Endodermal cell (in vitro differentiated cells): Measurements from ENCODE around the gene BUB1B. TPM values are rescaled to one million over a fixed set of nuclear protein-coding genes. Genes with fewer than 3 reads are reported as not detected.

Experiments
- DNase-seq: peaks from one replicate; pipeline ENCODE4 v3.0.0-alpha.2; 2017
- H3K27ac ChIP-seq: 2 replicates; pipeline ENCODE4 v1.5.1; 2013; ENCODE audit warnings: mild to moderate bottlenecking, low read depth, low read length, moderate library complexity
- H3K27me3 ChIP-seq: 2 replicates; pipeline ENCODE4 v1.6.1; 2013; ENCODE audit warnings: mild to moderate bottlenecking, low read length, moderate library complexity; ENCODE audit not compliant: insufficient read depth, control insufficient read depth, poor library complexity, severe bottlenecking
- H3K36me3 ChIP-seq: 2 replicates; pipeline ENCODE4 v1.7.0; 2013; ENCODE audit warnings: mild to moderate bottlenecking, low read length, moderate library complexity; ENCODE audit not compliant: control insufficient read depth, insufficient read depth
- H3K4me1 ChIP-seq: one replicate; pipeline ENCODE4 v1.7.0; 2013; ENCODE audit warnings: low read length; ENCODE audit not compliant: control insufficient read depth, insufficient read depth
- H3K4me3 ChIP-seq: 2 replicates; pipeline ENCODE4 v1.5.1; 2013; ENCODE audit warnings: mild to moderate bottlenecking, low read length, moderate library complexity
- H3K9ac ChIP-seq: 2 replicates; pipeline ENCODE4 v1.6.1; 2013; ENCODE audit warnings: mild to moderate bottlenecking, low read length, moderate library complexity; ENCODE audit not compliant: poor library complexity, severe bottlenecking; ENCODE audit errors: extremely low read depth
- H3K9me3 ChIP-seq: 2 replicates; pipeline ENCODE4 v1.6.1; 2013; ENCODE audit warnings: mild to moderate bottlenecking, low read length, moderate library complexity; ENCODE audit not compliant: control insufficient read depth
- H3K27ac Mint-ChIP-seq: 2 replicates; pipeline ENCODE4 v1.8.0; 2020; ENCODE audit warnings: mixed read lengths
- H3K27me3 Mint-ChIP-seq: 2 replicates; pipeline ENCODE4 v1.8.0; 2021; ENCODE audit warnings: mild to moderate bottlenecking, mixed read lengths; ENCODE audit not compliant: insufficient read depth
- H3K36me3 Mint-ChIP-seq: 2 replicates; pipeline ENCODE4 v1.8.0; 2020; ENCODE audit warnings: low read depth, mixed read lengths
- H3K4me1 Mint-ChIP-seq: 2 replicates; pipeline ENCODE4 v1.8.0; 2020; ENCODE audit warnings: mixed read lengths
- H3K4me3 Mint-ChIP-seq: 2 replicates; pipeline ENCODE4 v1.8.0; 2020; ENCODE audit warnings: mild to moderate bottlenecking, moderate library complexity, mixed read lengths
- H3K9me3 Mint-ChIP-seq: 2 replicates; pipeline ENCODE4 v1.8.0; 2020; ENCODE audit warnings: mild to moderate bottlenecking, mixed read lengths
- WGBS, 2 experiments: methylation state at CpG; one replicate each; pipeline versions ENCODE4 v1.1.5 to v1.1.7; 2013; ENCODE audit warnings: missing lambda C conversion rate in 2 of 2, mixed read lengths in 1 of 2; ENCODE audit not compliant: insufficient coverage in 1 of 2, insufficient read length in 1 of 2; 5-methylcytosine and 5-hydroxymethylcytosine counted together
- total RNA-seq, 2 donors: library from RNA; stranded (reverse); fragmentation: NEBNext Ultra II Directional in 1 of 2; extraction: Animal tissue kit (Norgen Biotek cat#: 25700) in 1 of 2; gene quantifications; 2 replicates in 1 of 2; 3 replicates in 1 of 2; pipeline ENCODE4 v1.2.1, GENCODE V29; 2021
- TF ChIP-seq, protein P1 (sequence below): fragments of 200-600 bp; sonication (generic); conservative IDR thresholded peaks from 2 replicates; pipeline ENCODE4 v1.5.0; 2021; ENCODE audit warnings: antibody characterized with exemption, mild to moderate bottlenecking

Gene BUB1B
- total RNA-seq, 2 donors from 2014 or later = 58.6 to 108 TPM

GRCh38 chr15:40142428-40142827 is 18.4 kb upstream of the BUB1B start:
- Histone ChIP-seq H3K4me3 (no peak overlapping the region), H3K27ac (no peak overlapping the region), H3K9ac (no peak overlapping the region), H3K36me3 (no peaks in the 10 kb centered on the region), H3K27me3 (no peaks in the 10 kb centered on the region), H3K9me3 (no peaks in the 10 kb centered on the region), H3K4me1 (no peaks in the 10 kb centered on the region)
- no peaks in the 10 kb centered on the region for H3K36me3 Mint-ChIP-seq
- H3K27me3 Mint-ChIP-seq = no peaks in the 10 kb centered on the region
- 90 to 100% methylated on average over 2 to 5 of the region's 5 CpGs for WGBS, 2 experiments
- TF ChIP-seq, protein P1, sequence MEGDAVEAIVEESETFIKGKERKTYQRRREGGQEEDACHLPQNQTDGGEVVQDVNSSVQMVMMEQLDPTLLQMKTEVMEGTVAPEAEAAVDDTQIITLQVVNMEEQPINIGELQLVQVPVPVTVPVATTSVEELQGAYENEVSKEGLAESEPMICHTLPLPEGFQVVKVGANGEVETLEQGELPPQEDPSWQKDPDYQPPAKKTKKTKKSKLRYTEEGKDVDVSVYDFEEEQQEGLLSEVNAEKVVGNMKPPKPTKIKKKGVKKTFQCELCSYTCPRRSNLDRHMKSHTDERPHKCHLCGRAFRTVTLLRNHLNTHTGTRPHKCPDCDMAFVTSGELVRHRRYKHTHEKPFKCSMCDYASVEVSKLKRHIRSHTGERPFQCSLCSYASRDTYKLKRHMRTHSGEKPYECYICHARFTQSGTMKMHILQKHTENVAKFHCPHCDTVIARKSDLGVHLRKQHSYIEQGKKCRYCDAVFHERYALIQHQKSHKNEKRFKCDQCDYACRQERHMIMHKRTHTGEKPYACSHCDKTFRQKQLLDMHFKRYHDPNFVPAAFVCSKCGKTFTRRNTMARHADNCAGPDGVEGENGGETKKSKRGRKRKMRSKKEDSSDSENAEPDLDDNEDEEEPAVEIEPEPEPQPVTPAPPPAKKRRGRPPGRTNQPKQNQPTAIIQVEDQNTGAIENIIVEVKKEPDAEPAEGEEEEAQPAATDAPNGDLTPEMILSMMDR = no peak
- peak; percentile 10 for DNase-seq
- H3K4me1 Mint-ChIP-seq = no peaks in the 10 kb centered on the region
- H3K9me3 Mint-ChIP-seq = no peaks in the 10 kb centered on the region
- H3K4me3 Mint-ChIP-seq = no peak overlapping the region
- no peak overlapping the region for H3K27ac Mint-ChIP-seq

- H3K27ac Mint-ChIP-seq = no peak overlapping the region
- Histone ChIP-seq H3K36me3 (no peaks in the 10 kb centered on the region), H3K27me3 (no peaks in the 10 kb centered on the region), H3K9ac (no peak overlapping the region), H3K4me1 (no peaks in the 10 kb centered on the region), H3K27ac (no peak overlapping the region), H3K9me3 (no peaks in the 10 kb centered on the region), H3K4me3 (no peak overlapping the region)
- no peak overlapping the region for H3K4me3 Mint-ChIP-seq
- 82 to 93% methylated on average over 4 of the region's 4 CpGs for WGBS, 2 experiments
- TF ChIP-seq, protein P1 = no peak
- H3K27me3 Mint-ChIP-seq = no peaks in the 10 kb centered on the region
- no peaks in the 10 kb centered on the region for H3K36me3 Mint-ChIP-seq
- no peaks in the 10 kb centered on the region for H3K9me3 Mint-ChIP-seq
- peak; percentile 44 for DNase-seq
- no peaks in the 10 kb centered on the region for H3K4me1 Mint-ChIP-seq
These were observed 14.8 kb upstream of the BUB1B start for GRCh38 chr15:40146037-40146436.

DNA sequence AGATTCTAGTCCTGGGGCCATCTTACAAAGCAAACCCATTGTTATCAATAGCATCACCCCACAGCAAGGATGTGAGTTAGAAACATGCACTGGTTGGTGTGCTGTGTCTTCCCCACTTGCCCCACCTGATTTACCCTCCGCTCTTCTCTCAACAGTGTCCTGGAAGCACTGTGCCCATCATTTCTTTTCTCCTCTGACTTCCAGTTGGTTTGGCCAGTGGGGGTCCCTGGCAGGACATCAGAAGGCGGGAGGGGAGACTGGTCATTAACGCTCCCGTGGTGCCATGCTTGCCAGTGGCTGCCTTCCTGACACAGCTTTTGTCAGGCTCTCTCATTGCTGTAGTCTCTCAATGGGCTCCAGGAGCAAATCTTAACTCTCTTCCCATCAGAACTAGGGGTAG is 11.5 kb upstream of the BUB1B start:
- H3K27ac Mint-ChIP-seq = no peak overlapping the region
- no peaks in the 10 kb centered on the region for H3K36me3 Mint-ChIP-seq
- Histone ChIP-seq H3K9me3 (no peaks in the 10 kb centered on the region), H3K4me1 (no peaks in the 10 kb centered on the region), H3K9ac (no peak overlapping the region), H3K4me3 (no peak overlapping the region), H3K27me3 (no peaks in the 10 kb centered on the region), H3K36me3 (no peaks in the 10 kb centered on the region), H3K27ac (no peak overlapping the region)
- no peaks in the 10 kb centered on the region for H3K27me3 Mint-ChIP-seq
- H3K4me1 Mint-ChIP-seq = peaks cover under 1% of the 10 kb centered on the region
- no peaks in the 10 kb centered on the region for H3K9me3 Mint-ChIP-seq
- DNase-seq = no peak
- WGBS, 2 experiments = 92 to 94% methylated on average over 3 to 4 of the region's 4 CpGs
- TF ChIP-seq, protein P1 = no peak
- H3K4me3 Mint-ChIP-seq = no peak overlapping the region
